Activated naive CD8-positive, alpha-beta T cell treated with anti-CD3 and anti-CD28 coated beads, Interleukin-2, amount 10 ng/mL, durations not matched to agents 7 days and 5 days (primary cell): ENCODE data around the gene ZNF146. TPM values are rescaled to one million over a fixed set of nuclear protein-coding genes. Genes with fewer than 3 reads are reported as not detected.
"Not testable (repeated sequence)": the region's sequence is repeated elsewhere in the genome, so short reads cannot be mapped to it uniquely, and the experiment has no call there.

Experiments
- ATAC-seq: fragments of 150-1000 bp; cut with Tn5 transposase; one replicate; pipeline ENCODE4 v1.10.0; 2021; ENCODE audit warnings: low read depth, moderate library complexity
- POLR2A ChIA-PET: fragments of 350-600 bp; sonication (Branson Sonifier 250); formaldehyde crosslinking; loops from one replicate; lab custom pipeline; 2021; ENCODE audit warnings: antibody characterized with exemption; lab: Charles Lee
- DNase-seq: peaks from one replicate; pipeline ENCODE4 v3.0.0; 2021
- H3K27ac Mint-ChIP-seq: one replicate; pipeline ENCODE4 v1.8.0; 2022; ENCODE audit warnings: mild to moderate bottlenecking, mixed read lengths
- H3K27me3 Mint-ChIP-seq: one replicate; pipeline ENCODE4 v1.8.0; 2022; ENCODE audit warnings: mild to moderate bottlenecking, moderate library complexity, mixed read lengths
- H3K36me3 Mint-ChIP-seq: one replicate; pipeline ENCODE4 v1.8.0; 2021; ENCODE audit warnings: mild to moderate bottlenecking, mixed read lengths
- H3K4me1 Mint-ChIP-seq: one replicate; pipeline ENCODE4 v1.8.0; 2021; ENCODE audit warnings: mixed read lengths
- H3K4me3 Mint-ChIP-seq: one replicate; pipeline ENCODE4 v1.8.0; 2022; ENCODE audit warnings: mild to moderate bottlenecking, moderate library complexity, mixed read lengths
- H3K9me3 Mint-ChIP-seq: one replicate; pipeline ENCODE4 v1.8.0; 2021; ENCODE audit warnings: mixed read lengths
- total RNA-seq, 2 experiments: library from RNA; stranded (reverse); gene quantifications; one replicate each; pipeline ENCODE4 v1.2.3, GENCODE V29; 2021

The ZNF146 gene
- total RNA-seq, 2 experiments from 2014 or later = 71.9 to 75.1 TPM

- POLR2A ChIA-PET, H3K4me3 Mint-ChIP-seq, H3K27me3 Mint-ChIP-seq, H3K27ac Mint-ChIP-seq, ATAC-seq, H3K4me1 Mint-ChIP-seq, H3K36me3 Mint-ChIP-seq: not testable (repeated sequence)
- H3K9me3 Mint-ChIP-seq = peaks cover 12% of the 10 kb centered on the region
- peak; percentile 62 for DNase-seq
Measured at GRCh38 chr19:36268591-36268990, 53.7 kb downstream of the ZNF146 start.

- ATAC-seq, H3K27ac Mint-ChIP-seq, H3K27me3 Mint-ChIP-seq, H3K4me3 Mint-ChIP-seq, H3K36me3 Mint-ChIP-seq, POLR2A ChIA-PET, H3K4me1 Mint-ChIP-seq, H3K9me3 Mint-ChIP-seq, DNase-seq: not testable (repeated sequence)
Measured at GRCh38 chr19:36269295-36269694, 54.4 kb downstream of the ZNF146 start.

Other genes with a start within 250 kb of the ZNF146 start
- 10 to 100 TPM; 22.2 to 22.8 TPM for gene SDHAF1, start 219.9 kb upstream of the ZNF146 start, total RNA-seq
- gene SYNE4, start 206.3 kb upstream of the ZNF146 start, total RNA-seq = 1 to 10 TPM; 3.3 to 3.8 TPM
- 10 to 100 TPM; 56.4 to 61.1 TPM for gene ALKBH6, start 200.9 kb upstream of the ZNF146 start, total RNA-seq
- gene CLIP3, start 182.2 kb upstream of the ZNF146 start, total RNA-seq = 1 to 10 TPM; 1.4 to 2.2 TPM
- gene THAP8, start 160.8 kb upstream of the ZNF146 start, total RNA-seq = 1 to 10 TPM; 6.4 to 6.7 TPM
- gene WDR62, start 160.2 kb upstream of the ZNF146 start, total RNA-seq = 10 to 100 TPM; 24.9 to 27.8 TPM
- not detected for gene OVOL3, start 104.0 kb upstream of the ZNF146 start, total RNA-seq
- 10 to 100 TPM; 46.1 to 49.8 TPM for gene POLR2I, start 100.2 kb upstream of the ZNF146 start, total RNA-seq
- 100 to 1,000 TPM; 150 to 152 TPM for gene TBCB, start 99.6 kb upstream of the ZNF146 start, total RNA-seq
- 100 to 1,000 TPM; 400 to 405 TPM for gene CAPNS1, start 75.0 kb upstream of the ZNF146 start, total RNA-seq
- gene COX7A1, start 62.7 kb upstream of the ZNF146 start, total RNA-seq = not detected
- gene ZNF565, start 441 bp upstream of the ZNF146 start, total RNA-seq = 1 to 10 TPM; 4.2 to 5.2 TPM
- 1 to 10 TPM; 9.3 to 9.7 TPM for gene ZFP14, start 164.1 kb downstream of the ZNF146 start, total RNA-seq
- gene ZFP82, start 203.5 kb downstream of the ZNF146 start, total RNA-seq = 10 to 100 TPM in 1 of 2 experiments, 1 to 10 TPM in 1; 8.3 to 10.8 TPM